Measurements from ENCODE around the gene CD38. TPM values are rescaled to one million over a fixed set of nuclear protein-coding genes. Genes with fewer than 3 reads are reported as not detected.

The CD38 gene
- total and polyA plus RNA-seq, 2 experiments from 2014 or later, result 0.13 to 1.1 TPM

Other genes starting within 250 kb of the CD38 start
- 80.9 and 90.2 TPM in 2 replicates for gene FBXL5, start 123.0 kb upstream of the CD38 start, total RNA-seq
- gene FBXL5, start 123.0 kb upstream of the CD38 start, polyA plus RNA-seq, result 41.2 and 42.2 TPM in 2 replicates
- 52.2 and 54.0 TPM in 2 replicates for gene FAM200B, start 96.5 kb upstream of the CD38 start, total RNA-seq
- 51.8 and 64.2 TPM in 2 replicates for gene FAM200B, start 96.5 kb upstream of the CD38 start, polyA plus RNA-seq
- gene BST1, start 75.3 kb upstream of the CD38 start, total RNA-seq, result 3.5 and 4.1 TPM in 2 replicates
- gene BST1, start 75.3 kb upstream of the CD38 start, polyA plus RNA-seq, result 2.4 and 3.7 TPM in 2 replicates
- 2.2 and 2.8 TPM in 2 replicates for gene FGFBP1, start 160.4 kb downstream of the CD38 start, total RNA-seq
- 1.7 and 1.8 TPM in 2 replicates for gene FGFBP1, start 160.4 kb downstream of the CD38 start, polyA plus RNA-seq
- gene FGFBP2, start 184.8 kb downstream of the CD38 start, total RNA-seq, result 5.2 and 7.3 TPM in 2 replicates
- gene FGFBP2, start 184.8 kb downstream of the CD38 start, polyA plus RNA-seq, result 1.7 and 2.2 TPM in 2 replicates